RWPE1 (cell line): ENCODE results near the gene MC4R.

Source experiments
- CTCF ChIA-PET: fragments of 350-600 bp; sonication (Branson Sonifier 250); formaldehyde crosslinking; extraction: SDS; loops from one replicate; lab custom pipeline; 2021; lab: Yijun Ruan, JAX
- POLR2A ChIA-PET: fragments of 400-600 bp; formaldehyde crosslinking; extraction: SDS; loops from one replicate; lab custom pipeline; 2020; ENCODE audit warnings: antibody characterized with exemption; ENCODE audit not compliant: low non-redundant PET; lab: Yijun Ruan, JAX
- DNase-seq: peaks from one replicate; pipeline ENCODE4 v3.0.0; 2012; ENCODE audit warnings: low spot score
- H3K27ac ChIP-seq: fragments of 450-650 bp; 2 replicates; pipeline ENCODE4 v1.5.1; 2017
- CTCF ChIP-seq: fragments of 450-650 bp; conservative IDR thresholded peaks from 2 replicates; pipeline ENCODE4 v1.5.1; 2017; ENCODE audit warnings: low read depth, mild to moderate bottlenecking

MC4R gene

GRCh38 chr18:60404486-60405085 lies 32.0 kb upstream of the MC4R start:
- no peak overlapping the region for H3K27ac ChIP-seq
- CTCF ChIA-PET: interaction anchor here (0.6 kb wide), 1 partner anchor 9 kb away, joined by 5 read pairs; no protein-coding TSS in a partner anchor
- DNase-seq: no peak
- POLR2A ChIA-PET: no interaction called here
- no peak for TF ChIP-seq CTCF

DNA sequence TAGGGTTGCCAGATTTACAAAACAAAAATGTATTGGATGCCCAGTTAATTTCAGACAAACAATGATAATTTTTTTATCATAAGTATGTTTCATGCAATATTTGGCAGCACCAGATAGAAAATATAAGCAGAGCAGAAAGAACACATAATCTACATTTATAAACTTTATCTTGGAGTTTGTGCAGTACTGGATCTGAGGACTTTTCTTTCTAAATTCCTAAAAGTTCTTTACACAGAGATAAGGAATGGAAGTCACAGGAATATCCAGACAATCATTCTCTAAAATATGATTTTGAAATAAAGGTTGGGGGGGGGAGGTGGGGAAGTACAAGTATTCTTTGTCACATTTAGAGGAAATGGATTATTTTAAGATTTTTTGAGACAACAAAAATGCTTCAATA lies 28.8 kb upstream of the MC4R start:
- DNase-seq: no peak
- POLR2A ChIA-PET: no interaction called here
- CTCF ChIA-PET: no interaction called here
- H3K27ac ChIP-seq: no peak overlapping the region
- no peak for TF ChIP-seq CTCF

DNA sequence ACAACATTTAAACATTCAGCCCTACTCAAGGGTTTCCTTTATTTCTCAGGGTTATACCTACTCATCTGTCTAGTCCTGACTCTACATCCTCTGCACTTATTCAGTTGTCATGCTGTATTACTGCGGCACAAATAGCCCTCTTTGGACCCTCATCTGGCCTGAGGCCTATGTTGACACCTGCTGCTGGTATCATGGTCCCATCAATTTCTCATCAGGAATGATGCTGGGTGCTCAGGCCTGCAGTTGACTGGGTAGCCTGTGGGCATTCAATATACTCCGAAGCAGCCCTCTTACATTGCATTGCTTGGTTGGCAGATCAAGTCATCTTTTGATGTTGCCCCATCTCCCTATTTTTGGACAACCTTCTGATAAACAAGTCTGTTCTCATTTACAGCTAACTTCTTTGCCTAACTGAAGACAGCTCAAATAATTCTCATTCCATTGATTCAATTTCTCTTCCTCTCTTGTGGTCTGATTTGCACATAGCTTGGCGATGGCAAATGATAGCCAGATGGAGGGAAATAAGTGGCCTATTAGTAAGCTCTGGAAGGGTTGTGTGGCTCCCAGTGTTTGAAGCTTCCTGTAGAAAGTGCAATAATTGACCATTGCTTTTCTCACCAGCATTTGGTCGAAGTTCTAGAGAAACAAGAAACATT lies 19.1 kb upstream of the MC4R start:
- H3K27ac ChIP-seq: no peak overlapping the region
- CTCF ChIA-PET: interaction anchor here (0.7 kb wide), 1 partner anchor 246 kb away, joined by 3 read pairs; no protein-coding TSS in a partner anchor
- no peak for DNase-seq

DNA sequence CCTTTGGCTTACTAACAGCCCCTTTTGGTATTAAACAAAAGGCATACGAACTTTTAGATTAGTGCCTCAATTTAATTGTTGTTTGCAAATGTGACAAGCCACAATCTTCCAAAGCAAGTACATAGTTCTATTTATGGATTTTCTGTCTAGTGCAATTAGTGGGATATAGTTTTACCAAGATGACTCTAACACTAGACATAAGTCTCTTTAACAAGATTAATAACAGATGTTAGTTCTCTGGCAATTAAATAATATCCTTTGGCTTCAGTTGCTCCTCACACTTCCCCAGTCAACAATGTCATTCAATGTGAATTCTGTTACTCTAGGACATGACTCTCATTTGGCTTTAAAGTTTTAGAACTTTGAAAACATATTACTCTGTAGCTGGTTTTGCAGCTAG lies 16.7 kb upstream of the MC4R start:
- ChIA-PET POLR2A (no interaction called here), CTCF (no interaction called here)
- no peak overlapping the region for H3K27ac ChIP-seq
- TF ChIP-seq CTCF: no peak
- DNase-seq: no peak

More for the DNA sequence above, 19.1 kb upstream of the MC4R start:
- no peak for TF ChIP-seq CTCF
- POLR2A ChIA-PET: no interaction called here

GRCh38 chr18:60385693-60386092 lies 13.1 kb upstream of the MC4R start:
- ChIA-PET POLR2A (no interaction called here), CTCF (no interaction called here)
- DNase-seq: no peak
- no peak overlapping the region for H3K27ac ChIP-seq
- no peak for TF ChIP-seq CTCF

DNA sequence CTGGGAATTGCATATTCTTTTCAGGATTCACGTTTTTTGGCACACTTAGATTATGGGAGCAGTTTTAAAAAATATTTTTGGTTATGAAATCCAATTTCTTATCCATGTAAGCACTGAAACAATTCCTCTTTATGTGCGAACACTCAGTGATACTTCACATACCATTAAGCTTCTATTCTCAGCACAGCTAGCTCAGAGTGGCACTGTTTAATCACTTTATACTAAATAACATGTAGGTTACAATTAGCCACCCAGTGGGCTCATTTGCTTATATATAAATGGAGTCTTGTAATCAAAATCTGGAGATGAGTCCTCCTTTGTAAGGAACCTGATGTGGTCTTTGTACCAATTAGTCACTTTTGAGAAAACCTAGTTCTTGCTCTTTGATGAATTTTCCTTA lies 11.3 kb upstream of the MC4R start:
- ChIA-PET CTCF (interaction anchor here (0.6 kb wide), 1 partner anchor 1573 kb away, joined by 4 read pairs; no protein-coding TSS in a partner anchor), POLR2A (no interaction called here)
- DNase-seq: no peak
- H3K27ac ChIP-seq: no peak overlapping the region
- no peak for TF ChIP-seq CTCF
